Adrenal gland (tissue), 12 donors: ENCODE measurements around the gene CAMKMT. TPM values are rescaled to one million over a fixed set of nuclear protein-coding genes. Genes with fewer than 3 reads are reported as not detected.

Source experiments
- DNase-seq, 7 donors: peaks; one replicate each; pipeline ENCODE4 v3.0.0-alpha.2; 2019 to 2020
- H3K27ac ChIP-seq, 5 donors: fragments of 200-600 bp; sonication (generic) in 4 of 5; 1 replicate in 3 of 5; 2 replicates in 2 of 5; pipeline versions ENCODE4 v1.5.1 to v1.8.0; 2016 to 2020; ENCODE audit warnings: mild to moderate bottlenecking in 1 of 5
- H3K27me3 ChIP-seq: fragments of 200-600 bp; 2 replicates; pipeline ENCODE4 v1.8.0; 2021
- H3K36me3 ChIP-seq, 2 donors: fragments of 200-600 bp; replicated peaks in 1 of 2; 1 replicate in 1 of 2; 2 replicates in 1 of 2; pipeline versions ENCODE4 v1.5.1 to v1.8.0; 2018 to 2022
- H3K4me1 ChIP-seq, 2 donors: fragments of 200-600 bp; replicated peaks in 1 of 2; 1 replicate in 1 of 2; 2 replicates in 1 of 2; pipeline versions ENCODE4 v1.5.1 to v1.8.0; 2018 to 2021
- H3K4me3 ChIP-seq, 4 donors: fragments of 200-600 bp; sonication (generic) in 3 of 4; one replicate each; pipeline ENCODE4 v1.5.1; 2016 to 2018
- H3K9me3 ChIP-seq, 3 donors: fragments of 200-600 bp; sonication (generic) in 1 of 3; replicated peaks in 1 of 3; 1 replicate in 2 of 3; 2 replicates in 1 of 3; pipeline versions ENCODE4 v1.5.1 to v1.8.0; 2016 to 2021
- CTCF ChIP-seq, 6 experiments: fragments of 450-650 bp in 4 of 6; fragments of 200-600 bp in 2 of 6; sonication (generic) in 1 of 6; IDR thresholded peaks; 1 replicate in 5 of 6; 2 replicates in 1 of 6; pipeline versions ENCODE4 v1.5.1 to v1.8.0; 2016 to 2021; ENCODE audit warnings: antibody characterized with exemption in 6 of 6, mild to moderate bottlenecking in 2 of 6, moderate library complexity in 1 of 6
- POLR2A ChIP-seq, 2 donors: fragments of 450-650 bp; IDR thresholded peaks; one replicate each; pipeline ENCODE4 v1.6.1; 2017; ENCODE audit warnings: antibody characterized with exemption in 2 of 2, mild to moderate bottlenecking in 2 of 2, moderate library complexity in 1 of 2
- WGBS, 4 donors: extraction: QIAGEN DNeasy Blood & Tissue Kit in 2 of 4; methylation state at CpG; one replicate each; pipeline versions ENCODE4 v1.1.5 to v1.1.7; 2013 to 2017; 5-methylcytosine and 5-hydroxymethylcytosine counted together
- intact Hi-C, 2 donors: fragments of 100-400 bp; cut with DNase I; formaldehyde crosslinking; loops; one replicate each; pipeline versions ENCODE4 v1.14.1 to v1.15.0; 2022 to 2023
- polyA plus RNA-seq, 3 donors: library from polyadenylated mRNA; stranded (reverse); fragments of 200-250 nt in 2 of 3; fragments of 350-450 nt in 1 of 3; fragmentation: Illumina TruSeq in 1 of 3; extraction: RNeasy Lipid Tissue Mini Kit (QIAGEN cat#74804) in 1 of 3; gene quantifications; one replicate each; pipeline ENCODE4 v1.2.3, GENCODE V29; 2013 to 2014
- total RNA-seq, 9 donors: library from RNA; depleted of rRNA in 4 of 9; stranded (reverse); fragments of >200 nt in 4 of 9; fragments of 120-200 nt in 1 of 9; fragmentation: NEBNext Ultra II Directional in 1 of 9; extraction: Animal tissue kit (Norgen Biotek cat#: 25700) in 1 of 9; gene quantifications; one replicate each; pipeline versions ENCODE4 v1.1.0 to v1.2.4, GENCODE V29; 2013 to 2023
- donor health status: healthy with polysubstance abuse.
- donor health status: Bipolar disorder and iron deficiency.
- donor health status: DM: yes; HTN: yes; CAD: no.
- donor health status: DM: no; HTN: no; CAD: no.
- donor health status: DM: no; HTN: no; CAD: no.
- donor health status: DM: yes; HTN: yes; CAD: no.

CAMKMT gene
- total and polyA plus RNA-seq, 12 donors: 2.6 to 14.0 (median 8.6) TPM

- 86 to 100% (median 93%) methylated on average over 2 of the region's 2 CpGs for WGBS, 4 donors
- no peak overlapping the region for H3K4me3 ChIP-seq
- H3K27me3 ChIP-seq: no peaks in the 10 kb centered on the region
- intact Hi-C loops: no loop called here
- no peaks in the 10 kb centered on the region for H3K9me3 ChIP-seq
- no peaks in the 10 kb centered on the region for H3K4me1 ChIP-seq
- no peaks in the 10 kb centered on the region for H3K36me3 ChIP-seq
- no peak overlapping the region for H3K27ac ChIP-seq
- no peak for TF ChIP-seq POLR2A (IDR thresholded peaks at IDR 0.05)
- no peak for TF ChIP-seq CTCF (IDR thresholded peaks at IDR 0.05)
- no peak for DNase-seq
Observed at GRCh38 chr2:44614940-44615339, 253.2 kb downstream of the CAMKMT start.

GRCh38 chr2:44615950-44616518 is 254.3 kb downstream of the CAMKMT start:
- Histone ChIP-seq H3K36me3 (no peaks in the 10 kb centered on the region), H3K9me3 (no peaks in the 10 kb centered on the region), H3K4me3 (no peak overlapping the region), H3K4me1 (no peaks in the 10 kb centered on the region), H3K27ac (no peak overlapping the region), H3K27me3 (no peaks in the 10 kb centered on the region)
- intact Hi-C loops: no loop called here
- TF ChIP-seq POLR2A (IDR thresholded peaks at IDR 0.05) (no peak), CTCF (IDR thresholded peaks at IDR 0.05) (no peak)
- WGBS, 4 donors: 56 to 68% (median 63%) methylated on average over 4 of the region's 4 CpGs
- DNase-seq: no peak

- Histone ChIP-seq H3K27ac (no peak overlapping the region), H3K4me3 (no peak overlapping the region), H3K27me3 (no peaks in the 10 kb centered on the region), H3K36me3 (no peaks in the 10 kb centered on the region), H3K9me3 (no peaks in the 10 kb centered on the region), H3K4me1 (no peaks in the 10 kb centered on the region)
- 44 to 59% (median 54%) methylated on average over 3 of the region's 3 CpGs for WGBS, 4 donors
- intact Hi-C loops: no loop called here
- DNase-seq: no peak
- TF ChIP-seq POLR2A (IDR thresholded peaks at IDR 0.05): no peak
- TF ChIP-seq CTCF (IDR thresholded peaks at IDR 0.05): no peak
Observed at GRCh38 chr2:44616667-44617155, 255.0 kb downstream of the CAMKMT start.

- intact Hi-C loops: no loop called here
- Histone ChIP-seq H3K9me3 (no peaks in the 10 kb centered on the region), H3K27me3 (no peaks in the 10 kb centered on the region), H3K36me3 (no peaks in the 10 kb centered on the region), H3K27ac (no peak overlapping the region), H3K4me1 (no peaks in the 10 kb centered on the region), H3K4me3 (no peak overlapping the region)
- TF ChIP-seq POLR2A (IDR thresholded peaks at IDR 0.05) (no peak), CTCF (IDR thresholded peaks at IDR 0.05) (no peak)
- 81 to 95% (median 92%) methylated on average over 5 of the region's 5 CpGs for WGBS, 4 donors
- DNase-seq: no peak
Observed at GRCh38 chr2:44618251-44619023, 256.7 kb downstream of the CAMKMT start.
